HG02678 (cell line): Measurements from ENCODE around the gene CDKAL1.
"Not testable (repeated sequence)": the region's sequence is repeated elsewhere in the genome, so short reads cannot be mapped to it uniquely, and the experiment has no call there.

Experiments used
- ATAC-seq: cut with Tn5 transposase; IDR thresholded peaks from one replicate; pipeline ENCODE4 v1.9.1; 2021; ENCODE audit warnings: mild to moderate bottlenecking, moderate library complexity; ENCODE audit not compliant: unreplicated experiment

Gene CDKAL1

GRCh38 chr6:21087188-21087587 lies 552.9 kb downstream of the CDKAL1 start:
- ATAC-seq = no peak

- ATAC-seq = no peak
Observed at GRCh38 chr6:21091411-21091810, 557.2 kb downstream of the CDKAL1 start.

GRCh38 chr6:21092231-21092772 lies 558.0 kb downstream of the CDKAL1 start:
- ATAC-seq = not testable (repeated sequence)

- no peak for ATAC-seq
Observed at GRCh38 chr6:21095462-21095861, 561.2 kb downstream of the CDKAL1 start.

GRCh38 chr6:21098134-21098533 lies 563.9 kb downstream of the CDKAL1 start:
- no peak for ATAC-seq

- no peak for ATAC-seq
Observed at GRCh38 chr6:21098744-21099143, 564.5 kb downstream of the CDKAL1 start.

GRCh38 chr6:21099338-21100314 lies 565.4 kb downstream of the CDKAL1 start:
- no peak for ATAC-seq

- no peak for ATAC-seq
Observed at GRCh38 chr6:21100991-21101390, 566.7 kb downstream of the CDKAL1 start.

GRCh38 chr6:21101694-21102093 lies 567.4 kb downstream of the CDKAL1 start:
- ATAC-seq = no peak

GRCh38 chr6:21102201-21102600 lies 567.9 kb downstream of the CDKAL1 start:
- ATAC-seq = no peak

- ATAC-seq = no peak
Observed at GRCh38 chr6:21102624-21103023, 568.4 kb downstream of the CDKAL1 start.

GRCh38 chr6:21103626-21104224 lies 569.5 kb downstream of the CDKAL1 start:
- no peak for ATAC-seq

- ATAC-seq = no peak
Observed at GRCh38 chr6:21104288-21104687, 570.0 kb downstream of the CDKAL1 start.

- no peak for ATAC-seq
Observed at GRCh38 chr6:21107796-21108195, 573.5 kb downstream of the CDKAL1 start.

GRCh38 chr6:21109391-21110178 lies 575.3 kb downstream of the CDKAL1 start:
- ATAC-seq = no peak

- ATAC-seq = no peak
Observed at GRCh38 chr6:21110684-21111083, 576.4 kb downstream of the CDKAL1 start.

- ATAC-seq = no peak
Observed at GRCh38 chr6:21111093-21111725, 577.0 kb downstream of the CDKAL1 start.

- no peak for ATAC-seq
Observed at GRCh38 chr6:21115111-21115510, 580.9 kb downstream of the CDKAL1 start.

GRCh38 chr6:21116736-21117135 lies 582.5 kb downstream of the CDKAL1 start:
- ATAC-seq = no peak

GRCh38 chr6:21118216-21118780 lies 584.0 kb downstream of the CDKAL1 start:
- ATAC-seq = no peak
